ENCODE results near the gene SLC22A23.

SLC22A23 gene

DNA sequence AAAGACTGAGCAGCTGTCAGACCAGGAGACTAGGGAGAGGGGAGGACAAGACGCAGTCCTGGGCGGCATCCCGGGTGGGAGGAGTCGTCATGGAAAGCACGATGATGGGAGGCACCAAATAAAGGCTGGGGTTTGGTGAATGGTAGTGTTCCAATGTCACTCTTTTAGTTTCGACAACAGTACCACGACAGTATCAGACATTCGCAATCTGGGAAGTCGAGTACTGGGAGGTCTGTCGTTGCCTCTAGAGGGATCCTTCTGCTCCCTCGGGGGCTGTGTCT, 166.0 kb downstream of the SLC22A23 start:
- H3K9me3 ChIP-seq (ENCODE audit: control insufficient read depth, insufficient read depth, low read depth, low read length), result no peaks in the 10 kb centered on the region
- ChIA-PET CTCF (interaction anchor here (0.5 to 1.5 kb wide), 6 partner anchors 9 to 450 kb away, joined by 3 to 5 read pairs (median 4); no protein-coding TSS in a partner anchor), POLR2A (no interaction called here)
- TF ChIP-seq ZNF610 (tag by site-specific recombination; IDR thresholded peaks at IDR 0.05; ENCODE audit: borderline replicate concordance) (no peak), ZNF248 (tag by site-specific recombination; IDR thresholded peaks at IDR 0.05) (no peak), ZNF19 (tag by site-specific recombination; IDR thresholded peaks at IDR 0.05; ENCODE audit: low read depth) (no peak), ZNF426 (tag by site-specific recombination; IDR thresholded peaks at IDR 0.05) (no peak), ZNF530 (tag by site-specific recombination; IDR thresholded peaks at IDR 0.05; ENCODE audit: low read depth) (no peak), ZNF510 (tag by site-specific recombination; IDR thresholded peaks at IDR 0.05; ENCODE audit: insufficient replicate concordance) (no peak), ZNF837 (tag by site-specific recombination; IDR thresholded peaks at IDR 0.05) (no peak), ZNF366 (tag by site-specific recombination; conservative IDR thresholded peaks at IDR 0.05) (no peak), ZNF184 (tag by site-specific recombination; IDR thresholded peaks at IDR 0.05) (no peak), ZNF626 (tag by site-specific recombination; IDR thresholded peaks at IDR 0.05) (no peak), ZNF48 (tag by site-specific recombination; IDR thresholded peaks at IDR 0.05) (no peak), ZBTB17 (tag by site-specific recombination; IDR thresholded peaks at IDR 0.05) (no peak)
- TF ChIP-seq, protein P1, sequence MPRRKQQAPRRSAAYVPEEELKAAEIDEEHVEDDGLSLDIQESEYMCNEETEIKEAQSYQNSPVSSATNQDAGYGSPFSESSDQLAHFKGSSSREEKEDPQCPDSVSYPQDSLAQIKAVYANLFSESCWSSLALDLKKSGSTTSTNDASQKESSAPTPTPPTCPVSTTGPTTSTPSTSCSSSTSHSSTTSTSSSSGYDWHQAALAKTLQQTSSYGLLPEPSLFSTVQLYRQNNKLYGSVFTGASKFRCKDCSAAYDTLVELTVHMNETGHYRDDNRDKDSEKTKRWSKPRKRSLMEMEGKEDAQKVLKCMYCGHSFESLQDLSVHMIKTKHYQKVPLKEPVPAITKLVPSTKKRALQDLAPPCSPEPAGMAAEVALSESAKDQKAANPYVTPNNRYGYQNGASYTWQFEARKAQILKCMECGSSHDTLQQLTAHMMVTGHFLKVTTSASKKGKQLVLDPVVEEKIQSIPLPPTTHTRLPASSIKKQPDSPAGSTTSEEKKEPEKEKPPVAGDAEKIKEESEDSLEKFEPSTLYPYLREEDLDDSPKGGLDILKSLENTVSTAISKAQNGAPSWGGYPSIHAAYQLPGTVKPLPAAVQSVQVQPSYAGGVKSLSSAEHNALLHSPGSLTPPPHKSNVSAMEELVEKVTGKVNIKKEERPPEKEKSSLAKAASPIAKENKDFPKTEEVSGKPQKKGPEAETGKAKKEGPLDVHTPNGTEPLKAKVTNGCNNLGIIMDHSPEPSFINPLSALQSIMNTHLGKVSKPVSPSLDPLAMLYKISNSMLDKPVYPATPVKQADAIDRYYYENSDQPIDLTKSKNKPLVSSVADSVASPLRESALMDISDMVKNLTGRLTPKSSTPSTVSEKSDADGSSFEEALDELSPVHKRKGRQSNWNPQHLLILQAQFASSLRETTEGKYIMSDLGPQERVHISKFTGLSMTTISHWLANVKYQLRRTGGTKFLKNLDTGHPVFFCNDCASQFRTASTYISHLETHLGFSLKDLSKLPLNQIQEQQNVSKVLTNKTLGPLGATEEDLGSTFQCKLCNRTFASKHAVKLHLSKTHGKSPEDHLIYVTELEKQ (tag by site-specific recombination; IDR thresholded peaks at IDR 0.05; ENCODE audit: borderline replicate concordance), result no peak
- TF ChIP-seq, protein P2, sequence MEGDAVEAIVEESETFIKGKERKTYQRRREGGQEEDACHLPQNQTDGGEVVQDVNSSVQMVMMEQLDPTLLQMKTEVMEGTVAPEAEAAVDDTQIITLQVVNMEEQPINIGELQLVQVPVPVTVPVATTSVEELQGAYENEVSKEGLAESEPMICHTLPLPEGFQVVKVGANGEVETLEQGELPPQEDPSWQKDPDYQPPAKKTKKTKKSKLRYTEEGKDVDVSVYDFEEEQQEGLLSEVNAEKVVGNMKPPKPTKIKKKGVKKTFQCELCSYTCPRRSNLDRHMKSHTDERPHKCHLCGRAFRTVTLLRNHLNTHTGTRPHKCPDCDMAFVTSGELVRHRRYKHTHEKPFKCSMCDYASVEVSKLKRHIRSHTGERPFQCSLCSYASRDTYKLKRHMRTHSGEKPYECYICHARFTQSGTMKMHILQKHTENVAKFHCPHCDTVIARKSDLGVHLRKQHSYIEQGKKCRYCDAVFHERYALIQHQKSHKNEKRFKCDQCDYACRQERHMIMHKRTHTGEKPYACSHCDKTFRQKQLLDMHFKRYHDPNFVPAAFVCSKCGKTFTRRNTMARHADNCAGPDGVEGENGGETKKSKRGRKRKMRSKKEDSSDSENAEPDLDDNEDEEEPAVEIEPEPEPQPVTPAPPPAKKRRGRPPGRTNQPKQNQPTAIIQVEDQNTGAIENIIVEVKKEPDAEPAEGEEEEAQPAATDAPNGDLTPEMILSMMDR (tag by site-specific recombination; IDR thresholded peaks at IDR 0.05), result no peak
- H3K4me1 ChIP-seq (ENCODE audit: control insufficient read depth, insufficient read depth, low read length), result no peaks in the 10 kb centered on the region
- no peak overlapping the region for H3K27ac ChIP-seq (ENCODE audit: extremely low read depth, low read depth, low read length)
- no peak overlapping the region for H3K4me3 ChIP-seq (ENCODE audit: low read depth, low read length)
- H3K36me3 ChIP-seq (ENCODE audit: control insufficient read depth in 2 of 2, insufficient read depth in 1 of 2, low read length in 2 of 2), result peaks cover 5 to 28% of the 10 kb centered on the region in 2 experiments; a peak in 2 of 3 replicates

DNA sequence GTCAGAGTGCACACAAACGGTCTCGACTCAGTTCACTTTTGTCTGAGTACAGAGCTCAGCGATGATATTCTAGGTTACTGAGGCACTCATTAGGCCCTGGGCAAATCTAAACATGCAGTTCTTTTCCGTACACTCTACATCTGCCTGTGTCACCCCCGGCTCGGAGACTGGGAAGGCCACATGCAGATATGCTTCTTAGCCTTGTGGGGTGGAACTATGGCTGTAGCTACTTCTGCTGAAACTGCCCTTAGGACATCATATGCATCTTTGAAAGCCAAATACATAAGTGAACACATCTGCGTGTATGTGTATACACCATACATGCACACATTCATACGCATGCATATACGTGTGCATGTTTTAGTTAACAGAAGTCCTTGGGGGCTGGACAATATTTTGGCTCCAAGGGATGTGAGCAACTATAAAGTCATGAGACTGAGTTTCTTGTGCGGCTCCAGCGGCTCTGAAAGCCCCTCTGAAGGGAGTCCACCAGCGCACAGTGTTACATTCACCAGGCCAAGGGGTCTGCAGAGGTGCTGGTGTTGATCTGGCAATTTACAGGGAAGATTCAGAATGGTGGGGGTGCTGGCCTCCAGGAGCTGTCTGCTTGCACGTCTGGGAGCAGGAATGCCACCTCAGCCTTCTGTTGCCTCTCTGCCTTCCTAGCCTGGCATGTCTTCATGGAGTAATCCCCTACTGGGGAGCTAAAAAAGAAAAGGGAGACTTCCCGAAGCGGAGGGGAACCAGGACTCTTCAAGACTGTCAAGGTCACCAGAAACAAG, 166.5 kb downstream of the SLC22A23 start:
- Histone ChIP-seq H3K4me3 (ENCODE audit: low read depth, low read length) (no peak overlapping the region), H3K4me1 (ENCODE audit: control insufficient read depth, insufficient read depth, low read length) (no peaks in the 10 kb centered on the region), H3K9me3 (ENCODE audit: control insufficient read depth, insufficient read depth, low read depth, low read length) (no peaks in the 10 kb centered on the region), H3K27ac (ENCODE audit: extremely low read depth, low read depth, low read length) (no peak overlapping the region), H3K36me3 (ENCODE audit: control insufficient read depth in 2 of 2, insufficient read depth in 1 of 2, low read length in 2 of 2) (peaks cover 5 to 27% of the 10 kb centered on the region in 2 experiments; a peak in 2 of 3 replicates)
- ChIA-PET CTCF (interaction anchor here (0.6 to 1.5 kb wide), 5 partner anchors 8 to 443 kb away, joined by 3 to 5 read pairs (median 4); no protein-coding TSS in a partner anchor), POLR2A (no interaction called here)
- TF ChIP-seq ZFP41 (tag by site-specific recombination; IDR thresholded peaks at IDR 0.05; ENCODE audit: borderline replicate concordance) (no peak), ZNF549 (tag by site-specific recombination; IDR thresholded peaks at IDR 0.05) (no peak), ZNF701 (tag by site-specific recombination; IDR thresholded peaks at IDR 0.05) (no peak)
- TF ChIP-seq, protein P3, sequence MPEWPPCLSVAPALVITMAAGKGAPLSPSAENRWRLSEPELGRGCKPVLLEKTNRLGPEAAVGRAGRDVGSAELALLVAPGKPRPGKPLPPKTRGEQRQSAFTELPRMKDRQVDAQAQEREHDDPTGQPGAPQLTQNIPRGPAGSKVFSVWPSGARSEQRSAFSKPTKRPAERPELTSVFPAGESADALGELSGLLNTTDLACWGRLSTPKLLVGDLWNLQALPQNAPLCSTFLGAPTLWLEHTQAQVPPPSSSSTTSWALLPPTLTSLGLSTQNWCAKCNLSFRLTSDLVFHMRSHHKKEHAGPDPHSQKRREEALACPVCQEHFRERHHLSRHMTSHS (tag by site-specific recombination; IDR thresholded peaks at IDR 0.05), result no peak
